HepG2 (cell line): Measurements from ENCODE around the gene RASSF7. TPM values are rescaled to one million over a fixed set of nuclear protein-coding genes. Genes with fewer than 3 reads are reported as not detected.

ENCODE experiments used
- RORA ChIP-seq: sonication (generic); formaldehyde crosslinking; IDR thresholded peaks from 2 replicates; pipeline ENCODE4 v1.5.0; 2020; ENCODE audit warnings: mild to moderate bottlenecking, missing genetic modification reagents, moderate library complexity
- SIX1 ChIP-seq: sonication (generic); formaldehyde crosslinking; IDR thresholded peaks from 2 replicates; pipeline ENCODE4 v1.4.0; 2020; ENCODE audit warnings: missing genetic modification reagents, borderline replicate concordance
- ZNF318 ChIP-seq: sonication (generic); formaldehyde crosslinking; IDR thresholded peaks from 2 replicates; pipeline ENCODE4 v1.4.0; 2020; ENCODE audit warnings: mild to moderate bottlenecking, missing genetic modification reagents
- polyA plus RNA-seq, 8 experiments: library from polyadenylated mRNA; depleted of rRNA in 3 of 8; stranded (reverse) in 7 of 8; unstranded in 1 of 8; fragments of >200 nt; fragmentation: Illumina TruSeq in 4 of 8; extraction: Trizol in 4 of 8; gene quantifications; 2 replicates each; pipeline versions ENCODE4 v1.2.1 to v1.2.3, GENCODE V29; 2011 to 2016; ENCODE audit warnings: low read depth in 4 of 8, missing spikeins in 1 of 8, mixed read lengths in 1 of 8; ENCODE audit not compliant: insufficient read depth in 1 of 8
- total RNA-seq, 5 experiments: library from RNA; depleted of rRNA; stranded (reverse); fragments of >200 nt; fragmentation: Illumina TruSeq; extraction: Trizol; gene quantifications; 2 replicates each; pipeline ENCODE4 v1.2.3, GENCODE V29; 2016; ENCODE audit warnings: low read depth in 1 of 5
- TF ChIP-seq, protein P1 (sequence below), 2 experiments: fragments of 450-650 bp in 1 of 2; sonication (generic) in 1 of 2; formaldehyde crosslinking in 1 of 2; IDR thresholded peaks; 2 replicates each; pipeline versions ENCODE4 v1.6.1 to v1.8.0; 2016 to 2022; ENCODE audit warnings: antibody characterized with exemption in 1 of 2, mild to moderate bottlenecking in 1 of 2, missing genetic modification reagents in 1 of 2
- TF ChIP-seq, protein P2 (sequence below): sonication (generic); formaldehyde crosslinking; IDR thresholded peaks from 2 replicates; pipeline ENCODE4 v1.4.0; 2020; ENCODE audit warnings: missing genetic modification reagents, borderline replicate concordance

The RASSF7 gene
- total and polyA plus RNA-seq, 2 of the 13 experiments (the other 11 are each of a cell fraction or from before 2014, with no cell fraction given) = 20.2 to 28.6 TPM

GRCh38 chr11:561148-562003, 606 bp downstream of the RASSF7 start (continued):
- TF ChIP-seq, protein P1, sequence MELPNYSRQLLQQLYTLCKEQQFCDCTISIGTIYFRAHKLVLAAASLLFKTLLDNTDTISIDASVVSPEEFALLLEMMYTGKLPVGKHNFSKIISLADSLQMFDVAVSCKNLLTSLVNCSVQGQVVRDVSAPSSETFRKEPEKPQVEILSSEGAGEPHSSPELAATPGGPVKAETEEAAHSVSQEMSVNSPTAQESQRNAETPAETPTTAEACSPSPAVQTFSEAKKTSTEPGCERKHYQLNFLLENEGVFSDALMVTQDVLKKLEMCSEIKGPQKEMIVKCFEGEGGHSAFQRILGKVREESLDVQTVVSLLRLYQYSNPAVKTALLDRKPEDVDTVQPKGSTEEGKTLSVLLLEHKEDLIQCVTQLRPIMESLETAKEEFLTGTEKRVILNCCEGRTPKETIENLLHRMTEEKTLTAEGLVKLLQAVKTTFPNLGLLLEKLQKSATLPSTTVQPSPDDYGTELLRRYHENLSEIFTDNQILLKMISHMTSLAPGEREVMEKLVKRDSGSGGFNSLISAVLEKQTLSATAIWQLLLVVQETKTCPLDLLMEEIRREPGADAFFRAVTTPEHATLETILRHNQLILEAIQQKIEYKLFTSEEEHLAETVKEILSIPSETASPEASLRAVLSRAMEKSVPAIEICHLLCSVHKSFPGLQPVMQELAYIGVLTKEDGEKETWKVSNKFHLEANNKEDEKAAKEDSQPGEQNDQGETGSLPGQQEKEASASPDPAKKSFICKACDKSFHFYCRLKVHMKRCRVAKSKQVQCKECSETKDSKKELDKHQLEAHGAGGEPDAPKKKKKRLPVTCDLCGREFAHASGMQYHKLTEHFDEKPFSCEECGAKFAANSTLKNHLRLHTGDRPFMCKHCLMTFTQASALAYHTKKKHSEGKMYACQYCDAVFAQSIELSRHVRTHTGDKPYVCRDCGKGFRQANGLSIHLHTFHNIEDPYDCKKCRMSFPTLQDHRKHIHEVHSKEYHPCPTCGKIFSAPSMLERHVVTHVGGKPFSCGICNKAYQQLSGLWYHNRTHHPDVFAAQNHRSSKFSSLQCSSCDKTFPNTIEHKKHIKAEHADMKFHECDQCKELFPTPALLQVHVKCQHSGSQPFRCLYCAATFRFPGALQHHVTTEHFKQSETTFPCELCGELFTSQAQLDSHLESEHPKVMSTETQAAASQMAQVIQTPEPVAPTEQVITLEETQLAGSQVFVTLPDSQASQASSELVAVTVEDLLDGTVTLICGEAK (IDR thresholded peaks at IDR 0.05) = no peak
- TF ChIP-seq, protein P1 (CRISPR knock-in tag; IDR thresholded peaks at IDR 0.05) = no peak
- 0 out of 2 replicates have a peak, but pooled peaks have one; percentile 35 for TF ChIP-seq ZNF318 (CRISPR knock-in tag)
- no peak for TF ChIP-seq SIX1 (CRISPR knock-in tag)
- no peak for TF ChIP-seq RORA (CRISPR knock-in tag)
- TF ChIP-seq, protein P2, sequence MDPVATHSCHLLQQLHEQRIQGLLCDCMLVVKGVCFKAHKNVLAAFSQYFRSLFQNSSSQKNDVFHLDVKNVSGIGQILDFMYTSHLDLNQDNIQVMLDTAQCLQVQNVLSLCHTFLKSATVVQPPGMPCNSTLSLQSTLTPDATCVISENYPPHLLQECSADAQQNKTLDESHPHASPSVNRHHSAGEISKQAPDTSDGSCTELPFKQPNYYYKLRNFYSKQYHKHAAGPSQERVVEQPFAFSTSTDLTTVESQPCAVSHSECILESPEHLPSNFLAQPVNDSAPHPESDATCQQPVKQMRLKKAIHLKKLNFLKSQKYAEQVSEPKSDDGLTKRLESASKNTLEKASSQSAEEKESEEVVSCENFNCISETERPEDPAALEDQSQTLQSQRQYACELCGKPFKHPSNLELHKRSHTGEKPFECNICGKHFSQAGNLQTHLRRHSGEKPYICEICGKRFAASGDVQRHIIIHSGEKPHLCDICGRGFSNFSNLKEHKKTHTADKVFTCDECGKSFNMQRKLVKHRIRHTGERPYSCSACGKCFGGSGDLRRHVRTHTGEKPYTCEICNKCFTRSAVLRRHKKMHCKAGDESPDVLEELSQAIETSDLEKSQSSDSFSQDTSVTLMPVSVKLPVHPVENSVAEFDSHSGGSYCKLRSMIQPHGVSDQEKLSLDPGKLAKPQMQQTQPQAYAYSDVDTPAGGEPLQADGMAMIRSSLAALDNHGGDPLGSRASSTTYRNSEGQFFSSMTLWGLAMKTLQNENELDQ = no peak
